ENCODE measurements around the gene AKAP1.

GRCh38 chr17:57164814-57165213 is 79.8 kb downstream of the AKAP1 start:
- no peak for TF ChIP-seq CTCF (IDR thresholded peaks at IDR 0.05)
- TF ChIP-seq POLR2A (IDR thresholded peaks at IDR 0.05) = no peak

Measured in right lobe of liver (tissue), 4 donors.